ENCODE results near the gene PDCL2. TPM values are rescaled to one million over a fixed set of nuclear protein-coding genes. Genes with fewer than 3 reads are reported as not detected.

Gene PDCL2
- total and polyA plus RNA-seq, 2 experiments from 2014 or later = 0.35 to 1.9 TPM

GRCh38 chr4:55546756-55547465 is 45.1 kb downstream of the PDCL2 start, which contains the start of gene CLOCK:
CLOCK (minus strand) TSS chr4:55546909; CDS start chr4:55482785, 64,124 bp downstream.
- TF ChIP-seq POLR2AphosphoS5 (IDR thresholded peaks at IDR 0.05; ENCODE audit: low read depth) = peak; percentile 63
- TF ChIP-seq CREB1 (CRISPR knock-in tag; IDR thresholded peaks at IDR 0.05; ENCODE audit: low read depth) = peak; percentile 48; the same call in 1 of the 2 replicates
- no peak for TF ChIP-seq JUNB (IDR thresholded peaks at IDR 0.05; ENCODE audit: unreplicated experiment)
- peak; percentile 41 to 50; a peak in 3 of 4 replicates for TF ChIP-seq CTCF (conservative IDR thresholded peaks at IDR 0.05; ENCODE audit: low read depth in 2 of 2)

GRCh38 chr4:55546506-55546755 is 45.6 kb downstream of the PDCL2 start:
- Histone ChIP-seq H3K36me3 (ENCODE audit: insufficient read depth) (no peaks in the 10 kb centered on the region), H4K20me1 (replicated peaks; ENCODE audit: insufficient read depth) (peaks cover 12% of the 10 kb centered on the region), H3K79me2 (replicated peaks; ENCODE audit: insufficient read depth) (peaks cover 40% of the 10 kb centered on the region), H3K27ac (ENCODE audit: low read depth) (peak overlapping the region; percentile 98), H3K4me2 (no peak overlapping the region), H3F3A (replicated peaks; ENCODE audit: low read depth) (peaks cover 19% of the 10 kb centered on the region), H3K9me2 (ENCODE audit: insufficient read depth) (no peaks in the 10 kb centered on the region), H3K4me3 (peak overlapping the region; percentile 84), H3K4me1 (ENCODE audit: insufficient read depth) (peaks cover 37% of the 10 kb centered on the region), H3K27me3 (ENCODE audit: insufficient read depth) (no peaks in the 10 kb centered on the region), H2AFZ (no peak overlapping the region)
- Mint-ChIP-seq H3K27ac (no peak overlapping the region), H3K4me1 (peaks cover 52% of the 10 kb centered on the region), H3K36me3 (ENCODE audit: low read depth) (no peaks in the 10 kb centered on the region), H3K4me3 (peak overlapping the region; percentile 95; the same call in 2 of the 3 replicates), H3K27me3 (ENCODE audit: insufficient read depth, low read depth, poor library complexity) (peaks cover 8% of the 10 kb centered on the region), H3K9me3 (no peaks in the 10 kb centered on the region; the same call in 2 of the 3 replicates)
- no peak for DNase-seq (ENCODE audit: low spot score)
- ATAC-seq = peak; percentile 66
- TF ChIP-seq EZH2phosphoT487 (IDR thresholded peaks at IDR 0.05; ENCODE audit: unreplicated experiment) = no peak
- no peak for TF ChIP-seq STAT1 (IDR thresholded peaks at IDR 0.05; ENCODE audit: unreplicated experiment)
- no peak for TF ChIP-seq ZNF462 (CRISPR knock-in tag; IDR thresholded peaks at IDR 0.05)
- TF ChIP-seq, protein P1, sequence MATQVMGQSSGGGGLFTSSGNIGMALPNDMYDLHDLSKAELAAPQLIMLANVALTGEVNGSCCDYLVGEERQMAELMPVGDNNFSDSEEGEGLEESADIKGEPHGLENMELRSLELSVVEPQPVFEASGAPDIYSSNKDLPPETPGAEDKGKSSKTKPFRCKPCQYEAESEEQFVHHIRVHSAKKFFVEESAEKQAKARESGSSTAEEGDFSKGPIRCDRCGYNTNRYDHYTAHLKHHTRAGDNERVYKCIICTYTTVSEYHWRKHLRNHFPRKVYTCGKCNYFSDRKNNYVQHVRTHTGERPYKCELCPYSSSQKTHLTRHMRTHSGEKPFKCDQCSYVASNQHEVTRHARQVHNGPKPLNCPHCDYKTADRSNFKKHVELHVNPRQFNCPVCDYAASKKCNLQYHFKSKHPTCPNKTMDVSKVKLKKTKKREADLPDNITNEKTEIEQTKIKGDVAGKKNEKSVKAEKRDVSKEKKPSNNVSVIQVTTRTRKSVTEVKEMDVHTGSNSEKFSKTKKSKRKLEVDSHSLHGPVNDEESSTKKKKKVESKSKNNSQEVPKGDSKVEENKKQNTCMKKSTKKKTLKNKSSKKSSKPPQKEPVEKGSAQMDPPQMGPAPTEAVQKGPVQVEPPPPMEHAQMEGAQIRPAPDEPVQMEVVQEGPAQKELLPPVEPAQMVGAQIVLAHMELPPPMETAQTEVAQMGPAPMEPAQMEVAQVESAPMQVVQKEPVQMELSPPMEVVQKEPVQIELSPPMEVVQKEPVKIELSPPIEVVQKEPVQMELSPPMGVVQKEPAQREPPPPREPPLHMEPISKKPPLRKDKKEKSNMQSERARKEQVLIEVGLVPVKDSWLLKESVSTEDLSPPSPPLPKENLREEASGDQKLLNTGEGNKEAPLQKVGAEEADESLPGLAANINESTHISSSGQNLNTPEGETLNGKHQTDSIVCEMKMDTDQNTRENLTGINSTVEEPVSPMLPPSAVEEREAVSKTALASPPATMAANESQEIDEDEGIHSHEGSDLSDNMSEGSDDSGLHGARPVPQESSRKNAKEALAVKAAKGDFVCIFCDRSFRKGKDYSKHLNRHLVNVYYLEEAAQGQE (IDR thresholded peaks at IDR 0.05; ENCODE audit: unreplicated experiment) = no peak
- TF ChIP-seq ZNF114 (CRISPR knock-in tag; IDR thresholded peaks at IDR 0.05) = no peak

More at GRCh38 chr4:55546756-55547465, 45.1 kb downstream of the PDCL2 start, which contains the start of gene CLOCK:
- H3K27ac ChIP-seq (ENCODE audit: low read depth) = peak within 1 kb of the TSS; percentile 98
- peak within 1 kb of the TSS; percentile 92; the same call in 1 of the 2 replicates for H2AFZ ChIP-seq
- no peaks in the 10 kb centered on the region for H3K9me2 ChIP-seq (ENCODE audit: insufficient read depth)
- peak within 1 kb of the TSS; percentile 88 for H3K4me2 ChIP-seq
- peaks cover 48% of the 10 kb centered on the region for H3K4me1 Mint-ChIP-seq
- H4K20me1 ChIP-seq (replicated peaks; ENCODE audit: insufficient read depth) = peaks cover 12% of the 10 kb centered on the region
- H3K27ac Mint-ChIP-seq = peak within 1 kb of the TSS; percentile 92
- H3K4me3 ChIP-seq = peak within 1 kb of the TSS; percentile 84
- 0 out of 3 replicates have a peak, but pooled peaks cover 3% of the 10 kb centered on the region for H3K36me3 Mint-ChIP-seq (ENCODE audit: low read depth)
- H3K27me3 Mint-ChIP-seq (ENCODE audit: insufficient read depth, low read depth, poor library complexity) = peaks cover 6% of the 10 kb centered on the region
- H3K4me1 ChIP-seq (ENCODE audit: insufficient read depth) = peaks cover 37% of the 10 kb centered on the region
- no peaks in the 10 kb centered on the region; the same call in 2 of the 3 replicates for H3K9me3 Mint-ChIP-seq
- peak; percentile 91 for DNase-seq (ENCODE audit: low spot score)
- H3F3A ChIP-seq (replicated peaks; ENCODE audit: low read depth) = peaks cover 19% of the 10 kb centered on the region
- H3K79me2 ChIP-seq (replicated peaks; ENCODE audit: insufficient read depth) = peaks cover 35% of the 10 kb centered on the region
- ATAC-seq = peak; percentile 78
- no peaks in the 10 kb centered on the region for H3K27me3 ChIP-seq (ENCODE audit: insufficient read depth)
- H3K4me3 Mint-ChIP-seq = peak within 1 kb of the TSS; percentile 95
- H3K36me3 ChIP-seq (ENCODE audit: insufficient read depth) = no peaks in the 10 kb centered on the region

Data from GM23338 (cell line).